EL (cell line): ENCODE results near the gene CRPPA.

ENCODE experiments used
- DNase-seq: peaks from one replicate; pipeline ENCODE4 v3.0.0-alpha.2; 2016

CRPPA gene

DNA sequence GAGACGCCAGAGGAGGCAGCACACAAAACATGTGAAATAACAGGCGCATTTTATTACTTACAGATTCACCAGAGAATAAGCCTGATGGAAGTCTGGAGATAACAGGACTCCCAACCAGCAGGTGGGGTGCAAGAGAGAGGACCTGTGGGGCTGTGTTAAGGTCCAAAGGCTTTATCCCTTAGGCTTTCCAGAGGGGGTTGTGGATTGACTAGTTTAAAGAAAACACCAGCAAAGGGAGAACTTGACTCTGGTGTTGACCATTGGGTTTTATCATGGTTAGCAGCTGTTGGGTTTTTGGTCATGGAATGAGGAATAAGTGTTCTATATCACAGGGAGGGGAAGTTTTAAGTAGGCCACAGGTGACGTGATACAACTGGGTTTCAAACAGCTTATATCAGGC lies 1.6 kb upstream of the CRPPA start:
- no peak for DNase-seq

DNA sequence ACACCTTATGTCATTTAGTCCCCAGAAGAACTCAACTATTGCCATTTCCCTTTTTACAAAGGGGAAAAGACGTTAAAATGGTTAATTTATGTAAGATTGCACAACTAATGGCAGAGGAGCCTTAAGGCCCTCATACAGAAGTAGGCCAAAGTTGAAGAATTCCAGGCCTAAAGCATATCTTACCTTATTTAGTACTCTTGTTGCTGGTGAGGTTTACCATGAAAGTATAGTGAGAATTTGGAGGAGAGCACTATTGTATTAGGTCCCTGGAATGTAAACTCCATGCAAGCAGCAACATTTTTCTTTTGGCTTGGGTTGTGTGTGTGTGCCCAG lies 731 bp upstream of the CRPPA start:
- peak; percentile 44 for DNase-seq

GRCh38 chr7:16420649-16421332 lies 547 bp downstream of the CRPPA start:
- peak; percentile 92 for DNase-seq

- no peak for DNase-seq
Observed at GRCh38 chr7:16420329-16420648, 1.0 kb downstream of the CRPPA start.

- no peak for DNase-seq
Observed at GRCh38 chr7:16419859-16420258, 1.5 kb downstream of the CRPPA start.

- no peak for DNase-seq
Observed at GRCh38 chr7:16419126-16419525, 2.2 kb downstream of the CRPPA start.

- DNase-seq, result no peak
Observed at GRCh38 chr7:16417906-16418305, 3.4 kb downstream of the CRPPA start.

DNA sequence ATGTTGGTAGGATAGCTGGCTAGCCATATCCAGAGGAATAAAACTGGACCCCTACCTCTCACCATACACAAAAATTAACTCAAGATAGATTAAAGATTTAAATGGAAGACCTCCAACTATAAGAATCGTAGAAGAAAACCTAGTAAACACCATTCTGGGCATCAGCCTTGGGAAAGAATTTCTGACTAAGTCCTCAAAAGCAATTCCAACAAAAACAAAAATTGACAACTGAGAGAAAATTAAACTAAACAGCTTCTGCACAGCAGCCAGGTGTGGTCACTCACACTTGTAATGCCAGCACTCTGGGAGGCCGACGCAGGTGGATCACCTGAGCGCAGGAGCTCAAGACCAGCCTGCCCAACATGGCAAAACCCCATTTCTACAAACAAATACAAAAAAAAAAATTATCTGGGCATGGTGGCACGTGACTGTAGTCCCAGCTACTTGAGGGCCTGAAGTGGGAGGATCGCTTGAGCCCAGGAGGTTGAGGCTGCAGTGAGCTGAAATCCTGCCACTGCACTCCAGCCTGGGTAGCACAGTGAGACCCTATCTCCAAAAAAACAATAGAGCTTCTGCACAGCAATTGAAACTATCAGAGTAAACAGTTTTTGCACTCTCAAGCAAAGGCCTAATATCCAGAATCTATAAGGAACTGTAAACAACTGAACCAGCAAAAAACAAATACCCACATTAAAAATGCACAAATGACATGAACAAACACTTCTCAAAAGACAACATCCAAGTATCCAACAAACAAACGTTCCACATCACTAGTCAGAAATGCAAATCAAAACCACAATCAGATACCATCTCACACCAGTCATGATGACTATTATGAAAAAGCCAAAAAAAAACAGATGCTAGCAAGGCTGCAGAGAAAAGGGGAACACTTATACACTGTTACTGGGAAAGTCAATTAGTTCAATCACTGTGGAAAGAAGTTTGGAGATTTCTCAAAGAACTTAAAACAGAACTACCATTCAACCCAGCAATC lies 4.8 kb downstream of the CRPPA start:
- peak; percentile 81 for DNase-seq

- no peak for DNase-seq
Observed at GRCh38 chr7:16412274-16413254, 8.8 kb downstream of the CRPPA start.

- DNase-seq, result peak; percentile 59
Observed at GRCh38 chr7:16411391-16411790, 9.9 kb downstream of the CRPPA start.

DNA sequence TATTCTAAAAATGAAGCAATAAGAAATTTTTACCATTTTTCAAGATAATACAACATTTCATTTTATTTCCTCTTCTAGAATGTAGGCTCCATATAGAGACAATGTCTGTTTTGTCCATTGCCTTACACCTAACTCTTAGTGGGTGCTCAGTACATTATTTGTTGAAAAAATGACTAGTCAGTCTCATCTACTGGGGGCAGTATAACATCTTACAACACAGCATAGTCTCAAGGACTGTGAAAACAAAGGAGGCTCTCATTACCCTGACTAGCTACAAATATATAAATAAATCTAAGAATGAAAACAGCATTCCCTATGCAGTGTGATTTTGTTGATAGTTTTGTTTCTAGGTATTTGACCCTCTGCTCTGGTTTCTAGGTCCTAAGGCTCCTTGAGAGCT lies 11.6 kb downstream of the CRPPA start:
- no peak for DNase-seq

DNA sequence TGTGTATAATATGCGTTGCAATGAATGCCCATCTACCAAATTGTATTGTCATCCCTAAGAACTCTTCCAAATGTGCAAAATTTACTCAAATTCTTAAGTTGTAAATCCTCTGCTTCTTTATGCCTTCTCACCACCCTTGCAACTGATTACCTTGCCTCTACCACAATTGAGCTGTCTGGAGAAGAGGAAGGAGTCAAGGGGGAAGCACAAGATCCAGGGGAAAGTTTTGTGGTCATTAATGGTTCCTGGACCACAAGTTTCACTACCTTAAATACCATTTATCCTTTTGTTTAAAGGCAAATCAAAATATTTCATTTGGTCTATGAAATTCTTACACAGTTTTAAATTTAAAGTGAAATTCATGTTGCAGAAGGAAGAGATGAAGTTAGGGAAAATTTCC lies 16.7 kb downstream of the CRPPA start:
- DNase-seq, result no peak

DNA sequence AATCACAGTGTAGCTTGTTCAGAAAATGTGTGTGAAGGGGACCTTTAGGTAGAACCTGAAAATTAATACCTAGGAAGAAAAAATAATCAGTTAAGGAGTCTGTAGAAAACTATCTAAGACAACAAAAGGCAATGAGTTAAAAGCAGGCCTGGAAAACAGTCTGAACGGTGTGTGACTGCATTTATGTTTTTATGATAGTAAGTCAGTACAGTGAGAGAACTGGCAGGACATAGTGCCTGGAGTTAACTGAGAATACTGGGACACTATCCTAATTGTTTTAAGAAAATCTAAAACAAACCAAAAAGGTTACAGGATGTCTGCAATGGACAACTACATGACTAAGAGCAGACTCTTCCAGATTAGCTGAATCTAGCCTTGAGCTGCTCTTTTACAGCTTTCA lies 17.9 kb downstream of the CRPPA start:
- no peak for DNase-seq

GRCh38 chr7:16402940-16403339 lies 18.4 kb downstream of the CRPPA start:
- DNase-seq, result no peak

GRCh38 chr7:16402091-16402490 lies 19.2 kb downstream of the CRPPA start:
- DNase-seq, result no peak

DNA sequence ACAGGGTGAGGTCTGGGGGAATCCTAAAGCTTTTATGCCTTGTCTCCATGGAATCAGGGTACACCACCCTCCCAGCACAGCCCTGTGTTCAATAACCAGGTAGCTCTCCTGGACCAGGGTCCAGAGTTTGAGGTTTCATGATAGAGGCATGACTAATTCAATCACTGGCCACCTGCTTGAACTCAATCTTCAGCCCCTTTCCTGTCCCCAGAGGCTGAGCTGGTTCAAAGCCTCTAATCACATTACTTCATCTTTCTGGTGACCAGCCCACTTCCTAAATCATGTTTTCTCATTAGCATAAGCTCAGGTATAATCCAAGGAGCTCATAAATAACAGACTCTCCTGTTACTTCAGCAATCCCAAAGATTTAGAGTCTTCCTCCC lies 20.5 kb downstream of the CRPPA start:
- no peak for DNase-seq

- no peak for DNase-seq
Observed at GRCh38 chr7:16399916-16400892, 21.1 kb downstream of the CRPPA start.

GRCh38 chr7:16399265-16399831 lies 22.0 kb downstream of the CRPPA start:
- no peak for DNase-seq

DNA sequence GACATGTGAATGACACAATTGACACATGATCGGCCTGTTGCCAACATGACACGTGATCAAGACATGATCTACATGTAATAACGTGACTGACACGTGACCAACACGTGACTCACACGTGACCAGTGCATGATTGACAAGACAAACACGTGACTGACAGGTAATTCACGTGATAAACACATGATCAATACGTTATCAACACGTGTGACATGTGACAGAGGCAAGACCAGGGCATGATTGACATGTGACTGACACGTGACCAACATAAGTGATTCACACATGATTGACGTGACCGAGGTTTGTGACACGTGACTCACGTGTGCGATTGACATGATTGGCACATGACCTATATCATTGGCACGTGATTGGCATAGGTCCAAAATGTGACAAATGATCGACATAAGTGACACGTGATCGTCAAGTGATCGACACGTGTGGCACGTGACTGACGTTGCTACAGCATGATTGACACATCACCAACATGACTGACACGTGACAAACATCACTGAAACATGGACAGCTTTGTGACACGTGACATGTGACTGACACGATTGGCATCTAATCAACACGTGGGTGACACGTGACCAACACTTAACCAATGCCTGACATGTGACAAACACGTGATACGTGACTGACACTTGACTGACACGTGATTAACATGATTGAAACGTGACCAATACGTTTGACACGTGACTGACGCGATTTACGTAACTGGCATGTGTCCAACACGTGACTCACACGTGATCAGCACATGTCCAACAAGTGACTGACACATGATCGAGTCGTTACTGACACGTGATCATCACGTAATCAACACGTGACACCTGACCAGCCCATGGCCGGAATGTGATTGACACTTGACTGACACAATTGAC lies 23.0 kb downstream of the CRPPA start:
- no peak for DNase-seq

GRCh38 chr7:16397501-16398145 lies 23.7 kb downstream of the CRPPA start:
- no peak for DNase-seq
